Stimulated activated CD4-positive, alpha-beta T cell treated with anti-CD3 and anti-CD28 coated beads, TNF-alpha, amount 100 ng/mL, for 24 hours (primary cell): Measurements from ENCODE around the gene DNHD1.

Source experiments
- DNase-seq, 3 experiments: peaks; one replicate each; pipeline ENCODE4 v3.0.0-alpha.2; 2020; ENCODE audit warnings: low read depth in 3 of 3

The DNHD1 gene

GRCh38 chr11:6563121-6563619, 66.1 kb downstream of the DNHD1 start:
- DNase-seq = no peak

- DNase-seq = no peak
Observed at GRCh38 chr11:6563667-6564066, 66.6 kb downstream of the DNHD1 start.

- no peak for DNase-seq
Observed at GRCh38 chr11:6565325-6565724, 68.2 kb downstream of the DNHD1 start.

GRCh38 chr11:6565988-6566703, 69.1 kb downstream of the DNHD1 start:
- no peak for DNase-seq

GRCh38 chr11:6566704-6567370, 69.8 kb downstream of the DNHD1 start:
- DNase-seq = no peak

GRCh38 chr11:6567371-6567745, 70.3 kb downstream of the DNHD1 start:
- no peak for DNase-seq

GRCh38 chr11:6568191-6568918, 71.3 kb downstream of the DNHD1 start:
- no peak for DNase-seq

- DNase-seq = no peak
Observed at GRCh38 chr11:6569706-6570105, 72.6 kb downstream of the DNHD1 start.

- no peak for DNase-seq
Observed at GRCh38 chr11:6570691-6571427, 73.8 kb downstream of the DNHD1 start.

- DNase-seq = no peak
Observed at GRCh38 chr11:6571434-6572008, 74.4 kb downstream of the DNHD1 start.

- DNase-seq = no peak
Observed at GRCh38 chr11:6572215-6572614, 75.1 kb downstream of the DNHD1 start.

GRCh38 chr11:6574816-6575715, 78.0 kb downstream of the DNHD1 start:
- no peak for DNase-seq

GRCh38 chr11:6576471-6577373, 79.6 kb downstream of the DNHD1 start:
- DNase-seq = no peak

GRCh38 chr11:6578134-6578533, 81.1 kb downstream of the DNHD1 start:
- no peak for DNase-seq

- DNase-seq = no peak
Observed at GRCh38 chr11:6579681-6580080, 82.6 kb downstream of the DNHD1 start.

- no peak for DNase-seq
Observed at GRCh38 chr11:6583584-6583983, 86.5 kb downstream of the DNHD1 start.

- DNase-seq = no peak
Observed at GRCh38 chr11:6584528-6584927, 87.4 kb downstream of the DNHD1 start.

- no peak for DNase-seq
Observed at GRCh38 chr11:6586434-6587359, 89.6 kb downstream of the DNHD1 start.
